Vagina (tissue), 2 donors: Measurements from ENCODE around the gene SPEM1.

Experiments
- CTCF ChIP-seq, 3 experiments: fragments of 450-650 bp in 2 of 3; fragments of 200-600 bp in 1 of 3; sonication (generic) in 1 of 3; IDR thresholded peaks; one replicate each; pipeline ENCODE4 v1.5.1; 2017 to 2019; ENCODE audit warnings: antibody characterized with exemption in 3 of 3, mild to moderate bottlenecking in 2 of 3, moderate library complexity in 2 of 3
- POLR2A ChIP-seq, 2 donors: fragments of 450-650 bp; IDR thresholded peaks; one replicate each; pipeline ENCODE4 v1.6.1; 2017; ENCODE audit warnings: antibody characterized with exemption in 2 of 2, mild to moderate bottlenecking in 2 of 2, moderate library complexity in 2 of 2
- POLR2AphosphoS5 ChIP-seq, 2 donors: sonication (generic); formaldehyde crosslinking; IDR thresholded peaks; one replicate each; pipeline ENCODE4 v1.9.0; 2017; ENCODE audit warnings: antibody characterized with exemption in 2 of 2, mild to moderate bottlenecking in 2 of 2, low read depth in 1 of 2; ENCODE audit not compliant: insufficient read depth in 1 of 2

- TF ChIP-seq CTCF (IDR thresholded peaks at IDR 0.05) (no peak), POLR2AphosphoS5 (IDR thresholded peaks at IDR 0.05; ENCODE audit: insufficient read depth in 1 of 2, low read depth in 1 of 2) (no peak), POLR2A (IDR thresholded peaks at IDR 0.05) (no peak)
Observed at GRCh38 chr17:7465597-7466275, 45.6 kb downstream of the SPEM1 start.
